CD4-positive, alpha-beta T cell (primary cell): ENCODE measurements around the gene EGFL7. TPM values are rescaled to one million over a fixed set of nuclear protein-coding genes. Genes with fewer than 3 reads are reported as not detected.

Experiments used
- ATAC-seq: fragments of 200-7000 bp; cut with Tn5 transposase; one replicate; pipeline ENCODE4 v1.10.0; 2022; ENCODE audit warnings: mild to moderate bottlenecking; ENCODE audit not compliant: poor library complexity
- CTCF ChIA-PET: fragments of 350-600 bp; sonication (Branson Sonifier 250); formaldehyde crosslinking; loops from one replicate; lab custom pipeline; 2021; ENCODE audit warnings: antibody characterized with exemption, inconsistent platforms; lab: Charles Lee
- POLR2A ChIA-PET: fragments of 350-600 bp; sonication (Branson Sonifier 250); formaldehyde crosslinking; loops from one replicate; lab custom pipeline; 2021; ENCODE audit warnings: antibody characterized with exemption, inconsistent platforms; lab: Charles Lee
- DNase-seq, 14 experiments: peaks; one replicate each; pipeline ENCODE4 v3.0.0-alpha.2; 2013 to 2020; ENCODE audit warnings: mixed read lengths in 2 of 14
- H3K27ac ChIP-seq, 2 donors: one replicate each; pipeline versions ENCODE4 v1.5.1 to v1.7.0; 2013; ENCODE audit warnings: low read length in 2 of 2, low read depth in 1 of 2, mild to moderate bottlenecking in 1 of 2
- H3K27me3 ChIP-seq, 2 experiments: 1 replicate in 1 of 2; 2 replicates in 1 of 2; pipeline versions ENCODE4 v1.6.1 to v1.7.0; 2013; ENCODE audit warnings: low read length in 2 of 2, control low read depth in 1 of 2, mild to moderate bottlenecking in 1 of 2, moderate library complexity in 1 of 2; ENCODE audit not compliant: insufficient read depth in 2 of 2, control insufficient read depth in 1 of 2
- H3K36me3 ChIP-seq: one replicate; pipeline ENCODE4 v1.6.1; 2013; ENCODE audit warnings: low read length, control low read depth; ENCODE audit not compliant: insufficient read depth
- H3K4me1 ChIP-seq: one replicate; pipeline ENCODE4 v1.6.1; 2013; ENCODE audit warnings: low read length, control low read depth; ENCODE audit not compliant: insufficient read depth
- H3K4me3 ChIP-seq: one replicate; pipeline ENCODE4 v1.5.1; 2013; ENCODE audit warnings: mild to moderate bottlenecking, low read length, moderate library complexity
- H3K9me3 ChIP-seq, 2 experiments: 1 replicate in 1 of 2; 2 replicates in 1 of 2; pipeline versions ENCODE4 v1.6.1 to v1.7.0; 2013; ENCODE audit warnings: low read length in 2 of 2, mild to moderate bottlenecking in 2 of 2, control low read depth in 1 of 2, moderate library complexity in 1 of 2; ENCODE audit not compliant: control insufficient read depth in 1 of 2, insufficient read depth in 1 of 2
- H3K27ac Mint-ChIP-seq: one replicate; pipeline ENCODE4 v1.8.0; 2020; ENCODE audit warnings: mixed read lengths
- H3K27me3 Mint-ChIP-seq: one replicate; pipeline ENCODE4 v1.8.0; 2021; ENCODE audit warnings: mixed read lengths
- H3K36me3 Mint-ChIP-seq: one replicate; pipeline ENCODE4 v1.8.0; 2021; ENCODE audit warnings: low read depth, mixed read lengths
- H3K4me1 Mint-ChIP-seq: one replicate; pipeline ENCODE4 v1.8.0; 2021; ENCODE audit warnings: low read depth, mixed read lengths
- H3K4me3 Mint-ChIP-seq: one replicate; pipeline ENCODE4 v1.8.0; 2020; ENCODE audit warnings: mild to moderate bottlenecking, mixed read lengths
- H3K9me3 Mint-ChIP-seq: one replicate; pipeline ENCODE4 v1.8.0; 2020; ENCODE audit warnings: mixed read lengths
- intact Hi-C, 2 experiments: fragments of 100-400 bp; cut with DNase I in 1 of 2; cut with micrococcal nuclease in 1 of 2; formaldehyde crosslinking; loops; one replicate each; pipeline versions ENCODE4 v1.15.1 to v1.9.0; 2023 to 2025; cut with DNase I, micrococcal nuclease
- total RNA-seq, 174 experiments: library from RNA in 2 of 174; stranded (reverse) in 2 of 174; gene quantifications; one replicate each; pipeline ENCODE4 v1.2.3 and lab custom pipeline; 2021 to 2026
- TF ChIP-seq, protein P1 (sequence below): fragments of 200-600 bp; IDR thresholded peaks from one replicate; pipeline ENCODE4 v1.8.0; 2022; ENCODE audit warnings: antibody characterized with exemption, mild to moderate bottlenecking

EGFL7 gene
- total RNA-seq, 2 experiments from 2014 or later: not detected

DNA sequence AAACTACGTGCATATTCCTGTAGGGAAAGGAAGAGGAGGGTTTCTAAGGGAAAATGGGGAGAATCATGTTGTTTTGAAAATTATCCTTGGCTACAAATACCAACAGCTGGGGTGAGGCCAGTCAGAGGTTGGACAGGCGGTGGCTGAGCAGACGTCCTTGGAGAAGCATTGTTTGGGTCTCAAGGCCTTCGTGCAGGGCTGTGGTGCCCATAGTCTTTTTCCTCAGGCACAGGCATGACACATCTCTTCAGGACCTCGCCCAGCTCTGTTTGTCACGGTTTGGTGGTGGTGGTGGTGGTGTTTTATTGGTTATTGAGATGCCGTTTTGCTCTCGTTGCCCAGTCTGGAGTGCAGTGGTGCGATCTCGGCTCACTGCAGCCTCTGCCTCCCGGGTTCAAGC, 27.8 kb upstream of the EGFL7 start:
- ChIA-PET CTCF (interaction anchor here (1.0 kb wide), 1 partner anchor 146 kb away, joined by 3 read pairs; no protein-coding TSS in a partner anchor), POLR2A (no interaction called here)
- no peaks in the 10 kb centered on the region for H3K27me3 ChIP-seq
- TF ChIP-seq, protein P1, sequence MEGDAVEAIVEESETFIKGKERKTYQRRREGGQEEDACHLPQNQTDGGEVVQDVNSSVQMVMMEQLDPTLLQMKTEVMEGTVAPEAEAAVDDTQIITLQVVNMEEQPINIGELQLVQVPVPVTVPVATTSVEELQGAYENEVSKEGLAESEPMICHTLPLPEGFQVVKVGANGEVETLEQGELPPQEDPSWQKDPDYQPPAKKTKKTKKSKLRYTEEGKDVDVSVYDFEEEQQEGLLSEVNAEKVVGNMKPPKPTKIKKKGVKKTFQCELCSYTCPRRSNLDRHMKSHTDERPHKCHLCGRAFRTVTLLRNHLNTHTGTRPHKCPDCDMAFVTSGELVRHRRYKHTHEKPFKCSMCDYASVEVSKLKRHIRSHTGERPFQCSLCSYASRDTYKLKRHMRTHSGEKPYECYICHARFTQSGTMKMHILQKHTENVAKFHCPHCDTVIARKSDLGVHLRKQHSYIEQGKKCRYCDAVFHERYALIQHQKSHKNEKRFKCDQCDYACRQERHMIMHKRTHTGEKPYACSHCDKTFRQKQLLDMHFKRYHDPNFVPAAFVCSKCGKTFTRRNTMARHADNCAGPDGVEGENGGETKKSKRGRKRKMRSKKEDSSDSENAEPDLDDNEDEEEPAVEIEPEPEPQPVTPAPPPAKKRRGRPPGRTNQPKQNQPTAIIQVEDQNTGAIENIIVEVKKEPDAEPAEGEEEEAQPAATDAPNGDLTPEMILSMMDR: no peak
- H3K4me3 Mint-ChIP-seq: no peak overlapping the region
- intact Hi-C loops: no loop called here
- DNase-seq (no peak), ATAC-seq (no peak)
- no peaks in the 10 kb centered on the region for H3K36me3 ChIP-seq
- no peaks in the 10 kb centered on the region for H3K4me1 Mint-ChIP-seq
- no peaks in the 10 kb centered on the region for H3K36me3 Mint-ChIP-seq
- peaks cover 27% of the 10 kb centered on the region for H3K4me1 ChIP-seq
- H3K4me3 ChIP-seq: no peak overlapping the region
- no peak overlapping the region for H3K27ac Mint-ChIP-seq
- no peaks in the 10 kb centered on the region for H3K9me3 Mint-ChIP-seq
- peaks cover 0 to 6% of the 10 kb centered on the region in 2 experiments for H3K9me3 ChIP-seq
- no peak overlapping the region for H3K27ac ChIP-seq
- peaks cover 3% of the 10 kb centered on the region for H3K27me3 Mint-ChIP-seq

DNA sequence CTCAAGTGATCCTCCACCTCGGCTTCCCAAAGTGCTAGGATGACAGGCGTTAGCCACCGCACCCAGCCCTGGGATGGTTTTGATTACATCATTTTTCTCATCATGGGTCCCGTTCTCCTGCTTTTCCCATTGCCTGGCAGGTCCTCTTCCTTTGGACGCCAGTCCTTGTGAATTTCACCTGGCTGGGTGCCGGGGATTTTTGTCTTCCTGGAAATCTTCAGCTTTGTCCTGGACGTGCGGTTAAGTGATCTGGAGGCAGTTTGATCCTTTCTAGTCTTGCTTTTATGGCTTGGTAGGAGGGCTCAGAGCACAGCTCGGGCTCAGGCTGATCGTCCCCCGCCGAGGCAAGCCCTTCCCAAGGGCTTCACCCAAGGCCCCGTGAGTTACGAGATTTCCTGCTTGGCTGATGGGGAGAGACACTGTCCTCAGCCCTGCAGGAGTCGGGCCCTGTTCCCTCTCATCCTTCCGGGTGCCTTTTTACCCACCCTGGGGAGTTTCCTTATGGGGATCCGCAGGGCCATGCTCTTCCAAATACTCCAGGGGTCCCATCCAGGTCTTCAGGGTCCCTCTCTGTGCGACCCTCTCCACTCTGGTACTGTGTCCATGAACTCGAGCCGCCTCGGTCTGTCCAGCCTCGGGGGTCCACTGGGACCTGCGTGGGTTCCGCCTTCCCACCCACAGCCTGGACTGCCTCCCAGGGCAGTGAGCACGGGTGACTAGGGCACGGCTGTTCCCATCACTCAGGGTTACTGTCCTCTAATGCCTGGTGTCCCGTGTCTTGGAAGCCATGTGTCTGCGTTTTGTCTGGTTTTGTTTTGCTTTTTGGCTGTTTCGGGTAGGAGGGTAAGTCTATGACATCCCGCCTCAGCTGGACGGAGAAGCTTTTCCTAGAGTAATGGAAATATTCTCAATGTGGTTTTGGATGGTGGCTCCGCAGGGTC, 22.3 kb upstream of the EGFL7 start:
- H3K36me3 ChIP-seq: no peaks in the 10 kb centered on the region
- Mint-ChIP-seq H3K36me3 (no peaks in the 10 kb centered on the region), H3K27ac (no peak overlapping the region), H3K4me1 (peaks cover 4% of the 10 kb centered on the region), H3K9me3 (no peaks in the 10 kb centered on the region), H3K27me3 (peaks cover 18% of the 10 kb centered on the region), H3K4me3 (no peak overlapping the region)
- POLR2A ChIA-PET: no interaction called here
- intact Hi-C loops: no loop called here
- H3K27me3 ChIP-seq: peaks cover 20 to 25% of the 10 kb centered on the region in 2 experiments
- CTCF ChIA-PET: no interaction called here
- H3K4me1 ChIP-seq: peaks cover 16% of the 10 kb centered on the region
- no peak overlapping the region for H3K27ac ChIP-seq
- ATAC-seq (no peak), DNase-seq (no peak)
- TF ChIP-seq, protein P1: no peak
- H3K4me3 ChIP-seq: no peak overlapping the region
- H3K9me3 ChIP-seq: peaks cover 0 to 25% of the 10 kb centered on the region in 2 experiments

DNA sequence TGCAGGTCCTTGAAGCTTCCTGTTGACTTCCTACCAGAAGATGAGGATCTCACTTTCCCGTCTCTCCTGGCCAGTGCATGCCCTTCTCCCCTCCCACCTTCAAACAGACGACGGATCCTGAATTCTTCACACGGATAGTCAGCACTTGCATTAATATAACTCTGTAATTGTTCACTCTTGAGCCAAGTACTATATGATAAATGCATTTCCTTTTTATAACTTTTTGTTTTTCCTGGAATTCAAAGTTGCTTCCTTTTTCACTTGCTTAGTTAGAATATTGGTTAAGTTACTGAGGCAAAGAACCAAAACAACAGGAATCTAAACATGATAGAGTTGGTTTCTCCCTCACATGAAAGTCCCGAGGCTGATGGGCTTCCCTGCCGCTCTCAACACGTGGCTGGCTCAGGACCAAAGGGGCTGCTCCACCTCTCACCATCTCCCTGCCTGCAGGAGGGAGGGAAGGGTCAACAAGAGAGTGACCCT, 20.2 kb upstream of the EGFL7 start:
- DNase-seq (peak in 1 of 14 experiments; percentile 8), ATAC-seq (no peak)
- Histone ChIP-seq H3K27me3 (peaks cover 40 to 41% of the 10 kb centered on the region in 2 experiments), H3K27ac (no peak overlapping the region), H3K4me1 (peaks cover 20% of the 10 kb centered on the region), H3K36me3 (no peaks in the 10 kb centered on the region), H3K9me3 (peaks cover 0 to 41% of the 10 kb centered on the region in 2 experiments), H3K4me3 (no peak overlapping the region)
- Mint-ChIP-seq H3K27me3 (peaks cover 23% of the 10 kb centered on the region), H3K4me1 (peaks cover 4% of the 10 kb centered on the region), H3K36me3 (no peaks in the 10 kb centered on the region), H3K27ac (no peak overlapping the region), H3K9me3 (no peaks in the 10 kb centered on the region), H3K4me3 (no peak overlapping the region)
- ChIA-PET POLR2A (no interaction called here), CTCF (interaction anchor here (0.7 kb wide), 1 partner anchor 780 kb away, joined by 3 read pairs; the partner anchor contains the start of gene EXD3)
- intact Hi-C loops: no loop called here
- TF ChIP-seq, protein P1: no peak
